Neural cell (in vitro differentiated cells): ENCODE results near the gene TTC13.
"Not testable (repeated sequence)": the region's sequence is repeated elsewhere in the genome, so short reads cannot be mapped to it uniquely, and the experiment has no call there.

Experiments
- CTCF ChIP-seq: fragments of 450-650 bp; IDR thresholded peaks from 2 replicates; pipeline ENCODE4 v1.5.1; 2014; ENCODE audit warnings: antibody characterized with exemption, mild to moderate bottlenecking, moderate library complexity; ENCODE audit not compliant: poor library complexity, severe bottlenecking
- EP300 ChIP-seq: fragments of 450-650 bp; conservative IDR thresholded peaks from 2 replicates; pipeline ENCODE4 v1.6.1; 2014; ENCODE audit warnings: antibody characterized with exemption, mild to moderate bottlenecking, moderate library complexity; ENCODE audit not compliant: poor library complexity, severe bottlenecking
- EZH2 ChIP-seq: fragments of 200-600, 300-800 bp; shearing (Covaris generic), sonication (generic); IDR thresholded peaks from 2 replicates; pipeline ENCODE4 v1.6.1; 2014; ENCODE audit warnings: antibody characterized with exemption, low read length, borderline replicate concordance, mild to moderate bottlenecking; ENCODE audit not compliant: insufficient read depth, poor library complexity, severe bottlenecking
- MXI1 ChIP-seq: fragments of 450-650 bp; conservative IDR thresholded peaks from 2 replicates; pipeline ENCODE4 v1.6.1; 2014; ENCODE audit warnings: antibody characterized with exemption, mild to moderate bottlenecking; ENCODE audit not compliant: poor library complexity, severe bottlenecking
- POLR2AphosphoS5 ChIP-seq: IDR thresholded peaks from 2 replicates; pipeline ENCODE4 v1.6.1; 2012
- RAD21 ChIP-seq: fragments of 450-650 bp; conservative IDR thresholded peaks from 2 replicates; pipeline ENCODE4 v1.6.1; 2014; ENCODE audit warnings: antibody characterized with exemption, mild to moderate bottlenecking, moderate library complexity
- REST ChIP-seq: IDR thresholded peaks from 2 replicates; pipeline ENCODE4 v1.6.1; 2012; ENCODE audit warnings: borderline replicate concordance
- SMC3 ChIP-seq: fragments of 450-650 bp; conservative IDR thresholded peaks from 2 replicates; pipeline ENCODE4 v1.6.1; 2014; ENCODE audit warnings: antibody characterized with exemption, mild to moderate bottlenecking, moderate library complexity; ENCODE audit not compliant: poor library complexity
- TAF1 ChIP-seq: IDR thresholded peaks from 2 replicates; pipeline ENCODE4 v1.6.1; 2012; ENCODE audit warnings: low read depth

GRCh38 chr1:230984622-230985515 lies 6.2 kb upstream of the TTC13 start:
- not testable (repeated sequence) for TF ChIP-seq EP300, EZH2, POLR2AphosphoS5, SMC3, CTCF, RAD21, MXI1, TAF1, REST
